GM10266 (cell line): ENCODE data around the gene LRRC75A.

Experiments
- DNase-seq: peaks from one replicate; pipeline ENCODE4 v3.0.0; 2012; ENCODE audit errors: extremely low spot score
- TF ChIP-seq, protein P1 (sequence below): IDR thresholded peaks from 2 replicates; pipeline ENCODE4 v1.5.1; 2012; ENCODE audit warnings: mild to moderate bottlenecking, low read depth; ENCODE audit not compliant: control insufficient read depth, insufficient read depth; ENCODE audit errors: missing control alignments

Gene LRRC75A

DNA sequence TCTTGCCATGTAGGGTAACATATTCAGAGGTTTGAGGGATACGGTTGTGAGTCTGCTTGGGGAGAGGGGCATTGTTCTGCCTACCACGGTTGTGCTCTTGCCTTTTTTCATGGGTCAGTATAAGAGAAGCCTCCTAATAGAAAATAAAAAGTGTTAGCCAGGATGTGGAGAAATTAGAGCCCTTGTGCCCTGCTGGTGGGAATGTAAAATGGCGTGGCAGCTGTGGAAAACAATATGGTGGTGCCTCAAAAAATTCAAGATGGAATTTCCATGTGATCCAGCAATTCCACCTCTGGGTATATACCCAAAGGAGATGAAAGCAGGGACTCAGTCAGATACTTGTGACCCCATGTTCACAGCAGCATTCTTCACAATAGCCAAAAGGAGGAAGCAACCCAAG, 14.2 kb upstream of the LRRC75A start:
- TF ChIP-seq, protein P1, sequence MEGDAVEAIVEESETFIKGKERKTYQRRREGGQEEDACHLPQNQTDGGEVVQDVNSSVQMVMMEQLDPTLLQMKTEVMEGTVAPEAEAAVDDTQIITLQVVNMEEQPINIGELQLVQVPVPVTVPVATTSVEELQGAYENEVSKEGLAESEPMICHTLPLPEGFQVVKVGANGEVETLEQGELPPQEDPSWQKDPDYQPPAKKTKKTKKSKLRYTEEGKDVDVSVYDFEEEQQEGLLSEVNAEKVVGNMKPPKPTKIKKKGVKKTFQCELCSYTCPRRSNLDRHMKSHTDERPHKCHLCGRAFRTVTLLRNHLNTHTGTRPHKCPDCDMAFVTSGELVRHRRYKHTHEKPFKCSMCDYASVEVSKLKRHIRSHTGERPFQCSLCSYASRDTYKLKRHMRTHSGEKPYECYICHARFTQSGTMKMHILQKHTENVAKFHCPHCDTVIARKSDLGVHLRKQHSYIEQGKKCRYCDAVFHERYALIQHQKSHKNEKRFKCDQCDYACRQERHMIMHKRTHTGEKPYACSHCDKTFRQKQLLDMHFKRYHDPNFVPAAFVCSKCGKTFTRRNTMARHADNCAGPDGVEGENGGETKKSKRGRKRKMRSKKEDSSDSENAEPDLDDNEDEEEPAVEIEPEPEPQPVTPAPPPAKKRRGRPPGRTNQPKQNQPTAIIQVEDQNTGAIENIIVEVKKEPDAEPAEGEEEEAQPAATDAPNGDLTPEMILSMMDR = no peak
- DNase-seq = no peak

DNA sequence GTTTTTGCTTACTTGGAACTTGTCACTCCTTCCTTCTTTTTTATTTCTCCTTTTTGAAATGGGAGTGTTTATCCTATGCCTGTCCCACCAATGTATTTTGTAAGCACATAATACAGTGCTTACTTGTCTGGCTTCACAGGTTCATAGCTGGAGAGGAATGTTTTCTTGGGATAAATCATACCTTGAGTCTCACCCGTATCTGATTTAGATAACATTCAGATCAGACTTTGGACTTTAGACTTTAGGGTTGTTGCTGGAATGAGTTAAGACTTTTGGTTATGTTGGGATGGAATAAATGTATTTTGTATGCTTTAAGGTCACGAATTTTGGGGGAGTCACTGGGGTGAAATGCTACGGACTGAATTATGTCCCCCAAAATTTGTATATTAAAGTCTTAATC, 13.0 kb upstream of the LRRC75A start:
- DNase-seq = no peak
- TF ChIP-seq, protein P1 = no peak

DNA sequence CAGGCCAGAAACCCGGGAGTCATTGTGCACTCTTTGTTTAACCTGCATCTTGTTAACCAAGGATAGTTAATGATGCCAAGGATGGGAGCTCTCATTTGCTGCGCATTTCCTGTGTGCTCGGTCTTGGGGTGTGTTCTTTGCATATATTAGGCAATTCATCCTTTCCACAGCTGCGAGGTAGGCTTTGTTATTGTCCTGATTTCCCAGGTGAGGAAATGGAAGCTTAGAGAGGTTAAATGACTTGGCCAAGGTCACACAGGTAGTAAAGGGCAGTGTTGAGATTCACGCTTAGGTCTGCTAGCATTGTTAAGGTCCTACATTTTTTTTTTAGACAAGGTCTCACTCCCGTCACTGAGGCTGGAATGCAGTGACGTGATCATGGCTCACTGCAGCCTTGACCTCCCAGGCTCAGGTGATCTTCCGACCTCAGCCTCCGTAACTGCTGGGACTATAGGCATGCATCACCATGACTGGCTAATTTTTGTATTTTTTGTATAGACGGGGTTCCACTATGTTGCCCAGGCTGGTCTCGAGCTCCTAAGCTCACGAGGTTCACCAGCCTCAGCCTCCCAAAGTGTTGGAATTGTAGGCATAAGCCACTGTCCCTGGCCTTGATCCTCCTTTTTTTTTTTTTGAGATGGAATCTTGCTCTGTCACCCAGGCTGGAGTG, 5.0 kb upstream of the LRRC75A start:
- TF ChIP-seq, protein P1 = no peak
- DNase-seq = no peak

DNA sequence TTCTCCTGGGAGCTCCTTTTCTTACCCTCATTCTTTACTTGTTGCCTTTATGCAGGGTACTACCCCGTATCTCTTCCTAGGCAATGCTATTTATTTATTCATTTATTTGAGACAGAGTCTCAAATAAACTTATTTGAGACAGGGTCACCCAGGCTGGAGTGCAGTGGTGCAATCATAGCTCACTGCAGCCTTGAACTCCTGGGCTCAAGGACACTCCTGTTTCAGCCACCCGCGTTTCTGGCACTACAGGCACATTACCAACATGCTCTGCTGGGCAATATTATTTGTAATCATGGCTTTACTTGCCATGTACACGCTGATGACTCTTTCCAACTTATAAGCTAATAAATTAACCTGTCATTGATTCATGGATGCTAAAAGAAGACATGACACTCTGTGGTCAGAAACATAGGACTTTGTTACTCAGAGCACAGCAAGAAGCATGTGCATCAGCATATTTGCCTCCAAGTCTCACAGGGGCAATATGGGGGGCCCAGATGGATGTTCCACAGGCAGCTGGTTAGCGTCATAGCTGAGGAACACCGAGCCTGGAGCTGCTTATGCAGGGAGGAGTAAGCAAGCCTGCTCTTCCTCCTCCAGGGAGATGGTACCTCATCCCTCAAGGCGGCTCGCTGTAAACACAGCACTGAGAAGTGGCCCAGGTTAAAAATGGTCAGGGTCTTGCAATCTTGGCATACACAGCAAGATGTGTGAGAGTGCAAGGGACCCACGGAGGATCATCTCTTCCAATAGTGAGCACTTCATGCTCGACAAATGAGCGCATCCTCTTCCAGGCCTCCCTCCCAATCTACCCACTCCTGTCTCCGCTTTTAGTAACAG, 4.2 kb upstream of the LRRC75A start:
- TF ChIP-seq, protein P1 = no peak
- no peak for DNase-seq

DNA sequence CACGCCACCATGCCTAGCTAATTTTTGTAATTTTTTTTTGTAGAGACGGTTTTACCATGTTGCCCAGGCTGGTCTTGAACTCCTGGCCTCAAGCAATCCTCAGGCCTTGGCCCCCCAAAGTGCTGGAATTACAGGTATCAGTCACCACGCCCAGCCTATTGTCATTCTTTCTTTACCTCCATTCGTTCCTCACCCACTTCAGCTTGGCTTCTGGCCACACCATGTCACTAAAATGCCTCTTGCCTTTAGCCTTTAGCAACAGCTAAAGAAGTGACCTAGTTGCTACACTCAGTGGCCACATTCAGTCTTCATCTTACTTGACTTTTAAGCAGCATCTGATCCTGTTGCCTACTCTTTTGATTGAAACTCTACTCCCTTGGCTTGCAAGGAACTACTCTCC, 3.6 kb upstream of the LRRC75A start:
- DNase-seq = no peak
- TF ChIP-seq, protein P1 = no peak

DNA sequence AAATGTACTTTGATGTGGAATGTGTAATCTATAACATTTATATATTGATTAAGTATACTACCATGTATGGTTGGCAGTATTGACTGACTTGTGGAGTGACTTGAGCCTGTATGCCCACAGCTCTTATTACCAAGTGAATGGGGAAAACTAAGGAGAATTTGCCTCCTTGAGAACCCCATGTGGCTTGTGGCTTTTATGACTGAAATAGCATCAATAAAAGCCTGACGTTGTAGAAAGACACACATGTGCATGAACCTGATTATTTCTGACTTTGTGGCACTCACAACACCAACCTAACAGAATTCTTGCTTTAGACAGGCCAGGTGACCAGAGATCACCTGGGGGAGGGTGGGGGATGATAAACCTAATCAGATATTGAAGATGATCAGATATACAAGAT, 2.1 kb upstream of the LRRC75A start:
- TF ChIP-seq, protein P1 = no peak
- DNase-seq = no peak

DNA sequence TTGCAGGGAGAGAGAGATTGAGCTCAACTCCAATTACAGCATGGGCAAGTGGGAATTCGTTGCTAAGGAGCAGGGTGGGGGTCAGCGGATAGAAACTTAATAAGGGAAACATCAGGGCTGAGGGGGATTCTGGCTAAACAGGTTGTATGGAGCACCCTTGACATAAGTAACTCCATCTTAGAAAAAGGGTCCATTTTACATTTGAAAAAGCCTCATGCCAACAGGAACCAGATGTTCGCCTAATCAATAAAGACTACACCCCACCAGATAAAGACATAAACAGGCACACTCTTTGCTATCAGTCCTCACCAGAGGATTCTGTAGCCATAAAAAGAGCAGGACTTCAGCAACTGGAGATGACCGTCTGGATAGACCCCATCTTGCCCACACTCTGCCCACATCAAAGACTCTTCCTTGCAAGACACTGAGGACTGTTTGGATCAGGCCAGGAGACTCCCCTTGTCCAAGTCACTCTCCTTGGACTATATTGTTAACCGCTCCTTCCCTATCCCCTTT, 1.6 kb upstream of the LRRC75A start:
- no peak for DNase-seq
- TF ChIP-seq, protein P1 = no peak
